Muscle of back (tissue), 11 donors: ENCODE data around the gene IFRD1. TPM values are rescaled to one million over a fixed set of nuclear protein-coding genes. Genes with fewer than 3 reads are reported as not detected.

Experiments used
- DNase-seq, 3 donors: peaks; one replicate each; pipeline versions ENCODE4 v3.0.0 to v3.0.0-alpha.2; 2013
- polyA plus RNA-seq, 10 donors: library from polyadenylated mRNA; unstranded; fragments of 120-200 nt; gene quantifications; one replicate each; pipeline ENCODE4 v1.2.1, GENCODE V29; 2013; ENCODE audit not compliant: insufficient read length in 10 of 10

Gene IFRD1
- polyA plus RNA-seq, 10 donors: 21.1 to 34.4 (median 30.1) TPM

- DNase-seq: peak in 2 of 3 donors; percentile 40 to 80
Measured at GRCh38 chr7:112484671-112485167, 34.5 kb downstream of the IFRD1 start.

GRCh38 chr7:112485766-112486165 is 35.5 kb downstream of the IFRD1 start:
- no peak for DNase-seq

- no peak for DNase-seq
Measured at GRCh38 chr7:112487457-112488263, 37.4 kb downstream of the IFRD1 start.

- no peak for DNase-seq
Measured at GRCh38 chr7:112488264-112488552, 37.9 kb downstream of the IFRD1 start.

GRCh38 chr7:112492186-112492585 is 41.9 kb downstream of the IFRD1 start:
- DNase-seq: no peak

GRCh38 chr7:112494656-112495055 is 44.4 kb downstream of the IFRD1 start:
- no peak for DNase-seq

- no peak for DNase-seq
Measured at GRCh38 chr7:112495156-112495788, 45.0 kb downstream of the IFRD1 start.

GRCh38 chr7:112495810-112496462 is 45.7 kb downstream of the IFRD1 start:
- peak in 2 of 3 donors; percentile 41 to 68 for DNase-seq

GRCh38 chr7:112497481-112497880 is 47.2 kb downstream of the IFRD1 start:
- no peak for DNase-seq

- peak in 1 of 3 donors; percentile 42 for DNase-seq
Measured at GRCh38 chr7:112500619-112501018, 50.4 kb downstream of the IFRD1 start.

- DNase-seq: peak in 1 of 3 donors; percentile 52
Measured at GRCh38 chr7:112501801-112502503, 51.7 kb downstream of the IFRD1 start.

- DNase-seq: no peak
Measured at GRCh38 chr7:112502700-112503099, 52.4 kb downstream of the IFRD1 start.

GRCh38 chr7:112503361-112503972 is 53.2 kb downstream of the IFRD1 start:
- no peak for DNase-seq

GRCh38 chr7:112504093-112504695 is 53.9 kb downstream of the IFRD1 start:
- DNase-seq: no peak

GRCh38 chr7:112505495-112505894 is 55.2 kb downstream of the IFRD1 start:
- DNase-seq: no peak

GRCh38 chr7:112508404-112508803 is 58.1 kb downstream of the IFRD1 start:
- DNase-seq: no peak

- DNase-seq: peak in 2 of 3 donors; percentile 42 to 60
Measured at GRCh38 chr7:112509402-112509801, 59.1 kb downstream of the IFRD1 start.

GRCh38 chr7:112510001-112510742 is 59.9 kb downstream of the IFRD1 start:
- DNase-seq: peak in 1 of 3 donors; percentile 73

GRCh38 chr7:112510743-112511110 is 60.5 kb downstream of the IFRD1 start:
- no peak for DNase-seq

GRCh38 chr7:112511451-112512202 is 61.4 kb downstream of the IFRD1 start:
- DNase-seq: no peak
